HEK293T (cell line): ENCODE data around the gene PPFIBP2.

Experiments
- CTCF ChIA-PET: fragments of 350-600 bp; formaldehyde crosslinking; extraction: SDS; loops from one replicate; lab custom pipeline; 2021; ENCODE audit warnings: antibody characterized with exemption, inconsistent platforms; lab: Yijun Ruan, JAX
- POLR2A ChIA-PET: fragments of 350-600 bp; formaldehyde crosslinking; extraction: SDS; loops from one replicate; lab custom pipeline; 2020; ENCODE audit warnings: antibody characterized with exemption, inconsistent platforms; lab: Yijun Ruan, JAX
- DNase-seq: peaks from one replicate; pipeline ENCODE4 v3.0.0; 2012; ENCODE audit warnings: mixed read lengths; ENCODE audit errors: extremely low spot score
- ARNT ChIP-seq: fragments of 450-650 bp; IDR thresholded peaks from 2 replicates; pipeline ENCODE4 v1.6.1; 2017; ENCODE audit warnings: mild to moderate bottlenecking
- BHLHE40 ChIP-seq: fragments of 450-650 bp; IDR thresholded peaks from 2 replicates; pipeline ENCODE4 v1.6.1; 2016; ENCODE audit warnings: mild to moderate bottlenecking, moderate library complexity, borderline replicate concordance
- CTBP1 ChIP-seq: fragments of 450-650 bp; IDR thresholded peaks from 2 replicates; pipeline ENCODE4 v1.6.1; 2016; ENCODE audit warnings: borderline replicate concordance
- ELF4 ChIP-seq: fragments of 450-650 bp; IDR thresholded peaks from 2 replicates; pipeline ENCODE4 v1.6.1; 2017; ENCODE audit warnings: antibody characterized with exemption
- FOXA1 ChIP-seq: fragments of 450-650 bp; IDR thresholded peaks from 2 replicates; pipeline ENCODE4 v1.6.1; 2016; ENCODE audit warnings: mild to moderate bottlenecking
- FOXK2 ChIP-seq: fragments of 450-650 bp; IDR thresholded peaks from 2 replicates; pipeline ENCODE4 v1.6.1; 2016; ENCODE audit warnings: mild to moderate bottlenecking
- FOXM1 ChIP-seq: fragments of 450-650 bp; IDR thresholded peaks from 2 replicates; pipeline ENCODE4 v1.6.1; 2017; ENCODE audit warnings: mild to moderate bottlenecking, borderline replicate concordance
- HDGF ChIP-seq: fragments of 450-650 bp; IDR thresholded peaks from 2 replicates; pipeline ENCODE4 v1.6.1; 2017; ENCODE audit warnings: antibody characterized with exemption, borderline replicate concordance
- L3MBTL2 ChIP-seq: fragments of 450-650 bp; conservative IDR thresholded peaks from 2 replicates; pipeline ENCODE4 v1.6.1; 2016; ENCODE audit warnings: mild to moderate bottlenecking
- LEF1 ChIP-seq: fragments of 450-650 bp; IDR thresholded peaks from 2 replicates; pipeline ENCODE4 v1.6.1; 2017; ENCODE audit warnings: mild to moderate bottlenecking, borderline replicate concordance
- NFRKB ChIP-seq: fragments of 450-650 bp; IDR thresholded peaks from 2 replicates; pipeline ENCODE4 v1.6.1; 2016; ENCODE audit warnings: mild to moderate bottlenecking, moderate library complexity
- SP1 ChIP-seq: fragments of 450-650 bp; IDR thresholded peaks from 2 replicates; pipeline ENCODE4 v1.6.1; 2017
- SUZ12 ChIP-seq: fragments of 450-650 bp; IDR thresholded peaks from 2 replicates; pipeline ENCODE4 v1.6.1; 2016; ENCODE audit warnings: mild to moderate bottlenecking
- TARDBP ChIP-seq: fragments of 450-650 bp; IDR thresholded peaks from 2 replicates; pipeline ENCODE4 v1.6.1; 2016
- ZNF384 ChIP-seq: fragments of 450-650 bp; IDR thresholded peaks from 2 replicates; pipeline ENCODE4 v1.6.1; 2016
- TF ChIP-seq, protein P1 (sequence below): fragments of 450-650 bp; IDR thresholded peaks from 2 replicates; pipeline ENCODE4 v1.6.1; 2016

PPFIBP2 gene

DNA sequence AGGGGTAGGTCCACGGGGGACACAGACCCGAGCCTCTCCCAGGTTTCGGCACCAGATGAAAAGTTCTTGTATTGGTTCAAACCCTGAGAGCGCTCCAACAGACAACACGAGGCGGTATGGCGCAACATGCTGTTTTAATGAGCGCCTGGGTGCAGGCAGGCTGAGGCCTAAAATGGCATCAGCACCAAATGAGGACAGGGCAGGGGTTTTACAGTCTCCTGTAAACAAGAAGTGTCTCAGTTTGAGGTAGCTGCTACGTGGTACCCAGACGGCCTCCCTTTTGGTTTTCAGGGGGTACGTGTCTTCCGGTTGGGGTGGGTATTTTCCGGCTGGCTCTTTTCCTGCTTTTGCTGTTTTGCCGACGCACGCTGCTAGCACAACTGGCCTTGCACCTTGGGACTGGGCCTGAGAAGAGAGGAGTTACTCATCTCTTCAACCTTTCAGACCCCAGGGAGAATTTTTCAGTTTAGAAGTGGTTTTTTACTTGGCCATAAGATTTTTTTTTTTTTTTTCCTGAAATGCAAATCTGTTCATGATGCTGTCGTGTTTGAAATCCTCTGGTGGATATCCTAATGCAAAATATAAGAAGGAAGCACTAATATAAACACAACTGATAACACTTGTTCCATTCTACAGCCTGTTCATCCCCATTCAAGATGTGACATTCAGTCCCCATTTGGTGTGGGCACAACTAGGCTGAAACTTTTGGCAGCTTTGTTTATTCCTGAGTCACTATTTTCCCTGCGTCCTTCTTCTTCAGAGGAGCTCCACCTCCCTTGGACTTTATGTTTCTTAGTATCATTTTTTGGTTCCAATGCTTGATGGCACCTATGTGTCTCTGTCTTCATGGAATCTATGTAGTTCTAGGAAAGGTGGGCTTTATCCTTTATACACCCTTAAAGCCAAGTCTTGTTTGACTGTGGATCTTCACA is 6.5 kb downstream of the PPFIBP2 start:
- ChIA-PET CTCF (interaction anchor here (0.7 kb wide), 1 partner anchor 9 kb away, joined by 3 read pairs; no protein-coding TSS in a partner anchor), POLR2A (no interaction called here)
- TF ChIP-seq FOXM1 (no peak), SUZ12 (no peak), ZNF384 (no peak), HDGF (no peak), SP1 (no peak), BHLHE40 (no peak), ARNT (no peak), TARDBP (no peak), L3MBTL2 (no peak), FOXK2 (no peak), ELF4 (no peak), CTBP1 (no peak), LEF1 (no peak)
- TF ChIP-seq, protein P1, sequence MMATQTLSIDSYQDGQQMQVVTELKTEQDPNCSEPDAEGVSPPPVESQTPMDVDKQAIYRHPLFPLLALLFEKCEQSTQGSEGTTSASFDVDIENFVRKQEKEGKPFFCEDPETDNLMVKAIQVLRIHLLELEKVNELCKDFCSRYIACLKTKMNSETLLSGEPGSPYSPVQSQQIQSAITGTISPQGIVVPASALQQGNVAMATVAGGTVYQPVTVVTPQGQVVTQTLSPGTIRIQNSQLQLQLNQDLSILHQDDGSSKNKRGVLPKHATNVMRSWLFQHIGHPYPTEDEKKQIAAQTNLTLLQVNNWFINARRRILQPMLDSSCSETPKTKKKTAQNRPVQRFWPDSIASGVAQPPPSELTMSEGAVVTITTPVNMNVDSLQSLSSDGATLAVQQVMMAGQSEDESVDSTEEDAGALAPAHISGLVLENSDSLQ: no peak
- DNase-seq: no peak

DNA sequence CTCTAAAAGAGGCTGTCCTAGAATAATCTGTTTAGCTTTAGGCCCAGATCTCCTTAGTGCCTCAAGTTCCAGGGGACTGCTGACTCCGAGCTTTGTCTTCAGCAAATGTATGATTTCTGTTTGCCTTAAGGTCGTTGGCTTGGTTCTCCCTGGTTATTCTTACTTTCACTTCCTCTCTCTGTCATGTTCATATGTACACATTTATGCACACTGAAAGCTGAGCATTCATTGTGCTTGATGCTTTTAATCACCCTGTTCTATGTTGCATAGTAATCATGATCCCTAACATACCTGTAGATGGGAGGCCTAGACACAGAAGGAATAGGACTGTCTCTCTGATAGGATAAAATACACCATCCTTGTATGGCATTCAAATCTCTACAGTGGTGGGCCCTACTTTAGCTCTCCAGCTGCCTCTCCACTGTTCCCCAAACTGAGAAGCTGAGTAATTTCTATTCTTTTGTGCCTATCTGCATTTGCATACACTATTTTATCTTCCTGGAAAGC is 7.2 kb downstream of the PPFIBP2 start:
- ChIA-PET POLR2A (no interaction called here), CTCF (interaction anchor here (0.7 kb wide), 1 partner anchor 9 kb away, joined by 3 read pairs; no protein-coding TSS in a partner anchor)
- TF ChIP-seq TARDBP (no peak), SP1 (no peak), FOXM1 (no peak), HDGF (no peak), SUZ12 (no peak), BHLHE40 (no peak), ARNT (no peak), CTBP1 (no peak), ELF4 (no peak), FOXK2 (no peak), NFRKB (no peak), FOXA1 (no peak), L3MBTL2 (no peak), ZNF384 (no peak), LEF1 (no peak)
- TF ChIP-seq, protein P1: no peak
- DNase-seq: no peak

DNA sequence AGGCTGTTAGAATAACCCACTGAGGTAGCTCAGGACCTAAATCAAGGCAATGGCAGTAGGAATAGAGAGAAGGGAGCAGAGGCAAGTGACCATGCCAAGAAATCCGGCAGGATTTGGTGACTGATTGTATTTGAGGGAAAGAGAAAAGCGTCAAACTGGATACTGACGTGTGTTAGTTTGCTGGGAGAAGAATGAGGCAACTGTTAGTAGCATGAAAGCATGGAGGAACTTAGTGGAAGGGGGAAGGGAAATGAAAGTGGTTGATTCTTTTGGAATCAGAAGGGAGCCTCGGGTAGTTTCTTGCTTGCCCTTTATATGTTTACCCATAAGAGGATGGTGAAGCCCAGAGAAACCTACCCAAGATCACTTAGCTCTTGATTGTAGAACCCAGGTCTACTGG is 8.3 kb downstream of the PPFIBP2 start:
- ChIA-PET CTCF (interaction anchor here (0.9 kb wide), 1 partner anchor 52 kb away, joined by 6 read pairs; no protein-coding TSS in a partner anchor), POLR2A (no interaction called here)
- TF ChIP-seq FOXK2 (no peak), FOXM1 (no peak), ELF4 (no peak), SP1 (no peak), HDGF (no peak)
- no peak for DNase-seq

DNA sequence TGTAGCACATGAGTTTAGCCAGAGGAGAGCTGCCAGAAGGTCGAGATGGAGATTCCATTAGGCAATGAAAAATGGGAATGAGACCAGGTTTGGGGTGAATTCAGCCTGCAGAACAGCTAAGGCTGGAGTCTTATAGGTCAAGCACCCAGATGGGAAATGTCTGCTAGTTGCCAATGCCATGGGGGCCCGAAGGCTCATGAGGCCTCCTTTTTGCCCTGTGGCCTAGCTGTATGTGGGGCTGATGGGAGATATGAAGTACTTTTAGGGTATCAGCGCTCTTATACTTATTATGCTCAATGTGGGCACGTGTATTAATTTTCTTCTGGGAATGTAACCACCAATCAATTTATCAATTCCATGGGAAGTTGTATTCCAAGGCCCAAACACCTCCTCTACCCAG is 8.7 kb downstream of the PPFIBP2 start:
- TF ChIP-seq SP1: no peak
- TF ChIP-seq TARDBP: no peak
- TF ChIP-seq FOXK2: no peak
- no peak for TF ChIP-seq ELF4
- TF ChIP-seq, protein P1: no peak
- no peak for TF ChIP-seq ARNT
- no peak for TF ChIP-seq FOXM1
- no peak for TF ChIP-seq FOXA1
- TF ChIP-seq ZNF384: no peak
- TF ChIP-seq SUZ12: no peak
- TF ChIP-seq LEF1: no peak
- TF ChIP-seq HDGF: no peak
- ChIA-PET CTCF (interaction anchor here (0.9 kb wide), 1 partner anchor 52 kb away, joined by 6 read pairs; no protein-coding TSS in a partner anchor), POLR2A (no interaction called here)

DNA sequence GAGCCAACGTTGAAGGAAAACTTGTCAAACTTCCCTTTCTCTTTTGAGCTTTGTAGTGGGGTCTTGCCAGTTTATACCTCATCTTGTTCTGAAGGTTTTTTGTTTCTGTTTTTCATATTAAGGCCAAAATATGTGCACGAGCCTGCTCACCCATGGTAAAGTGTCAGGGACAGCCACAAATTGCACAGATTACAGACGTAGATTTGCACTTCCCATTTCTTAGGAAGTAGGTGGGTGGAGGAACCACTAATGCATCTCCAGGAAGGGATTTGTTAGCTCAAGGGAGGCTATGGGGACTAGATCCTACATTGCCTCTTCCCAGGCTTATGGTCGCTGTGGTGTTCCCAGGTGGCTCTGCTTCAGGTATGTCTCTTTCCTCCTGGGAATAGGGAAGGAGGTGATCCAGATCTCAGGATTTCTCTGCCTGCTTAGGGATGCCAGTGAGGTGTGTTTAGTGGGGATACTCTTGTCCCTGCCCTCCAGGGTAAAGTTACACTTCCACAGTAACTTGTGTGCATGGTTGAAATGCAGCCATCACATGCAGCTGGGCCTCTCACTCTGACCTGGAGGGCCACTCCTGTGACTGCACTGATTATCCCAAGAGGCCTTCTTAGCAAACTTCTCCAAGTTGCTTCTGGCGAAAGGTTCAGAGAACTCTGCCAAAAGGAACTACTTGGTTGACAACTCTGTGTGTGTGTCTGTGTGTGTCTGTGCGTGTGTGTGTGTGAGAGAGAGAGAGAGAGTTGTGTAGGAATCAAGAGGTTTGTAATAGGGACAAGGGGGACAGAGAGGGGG is 9.8 kb downstream of the PPFIBP2 start:
- POLR2A ChIA-PET: no interaction called here
- TF ChIP-seq LEF1 (no peak), SUZ12 (no peak), CTBP1 (no peak), NFRKB (no peak), FOXA1 (no peak)
- no peak for DNase-seq
- CTCF ChIA-PET: no interaction called here

More for the DNA sequence above, 8.7 kb downstream of the PPFIBP2 start:
- DNase-seq: no peak
